OCI-LY7 (cell line): ENCODE data around the gene AWAT2. TPM values are rescaled to one million over a fixed set of nuclear protein-coding genes. Genes with fewer than 3 reads are reported as not detected.

Source experiments
- BruUV-seq: library from RNA; stranded (reverse); fragments of 400-500 nt; replicated peaks from 2 replicates; lab custom pipeline; 2021; lab: Mats Ljungman, UMichigan
- CTCF ChIA-PET: fragments of 300-600 bp; sonication (Branson Sonifier 250); formaldehyde crosslinking; loops from one replicate; lab custom pipeline; 2022; ENCODE audit warnings: antibody characterized with exemption; ENCODE audit not compliant: unreplicated experiment; lab: Charles Lee
- POLR2A ChIA-PET: fragments of 300-600 bp; sonication (Branson Sonifier 250); formaldehyde crosslinking; loops from one replicate; lab custom pipeline; 2022; ENCODE audit warnings: antibody characterized with exemption; lab: Charles Lee
- DNase-seq: peaks from one replicate; pipeline ENCODE4 v3.0.0-alpha.2; 2015; ENCODE audit warnings: low spot score
- H2AFZ ChIP-seq: fragments of 200-600 bp; sonication (generic), shearing (Covaris generic); 2 replicates; pipeline ENCODE4 v1.6.1; 2014; ENCODE audit warnings: mild to moderate bottlenecking, antibody characterized with exemption, low read length, moderate library complexity
- H3K27ac ChIP-seq: fragments of 200-600 bp; sonication (generic); 2 replicates; pipeline ENCODE4 v1.5.1; 2014; ENCODE audit warnings: mixed run types, low read depth, mild to moderate bottlenecking, moderate library complexity, low read length, inconsistent platforms; ENCODE audit not compliant: poor library complexity, severe bottlenecking
- H3K36me3 ChIP-seq: fragments of 200-600 bp; sonication (generic); 2 replicates; pipeline ENCODE4 v1.6.1; 2014; ENCODE audit warnings: mild to moderate bottlenecking, antibody characterized with exemption, low read length, moderate library complexity, mixed read lengths; ENCODE audit not compliant: insufficient read depth
- H3K4me1 ChIP-seq: fragments of 200-600 bp; sonication (generic); 2 replicates; pipeline ENCODE4 v1.5.1; 2014; ENCODE audit warnings: mild to moderate bottlenecking, low read length; ENCODE audit not compliant: insufficient read depth, poor library complexity, severe bottlenecking
- H3K4me2 ChIP-seq: fragments of 200-600 bp; sonication (generic); 2 replicates; pipeline ENCODE4 v1.6.1; 2014; ENCODE audit warnings: mild to moderate bottlenecking, low read length
- H3K4me3 ChIP-seq: fragments of 200-600 bp; sonication (generic); 2 replicates; pipeline ENCODE4 v1.5.1; 2014; ENCODE audit warnings: mild to moderate bottlenecking, low read depth, low read length; ENCODE audit not compliant: poor library complexity, severe bottlenecking
- H3K79me2 ChIP-seq: fragments of 200-600 bp; sonication (generic); 2 replicates; pipeline ENCODE4 v1.6.1; 2016; ENCODE audit warnings: low read depth, mild to moderate bottlenecking, low read length, moderate library complexity, mixed read lengths; ENCODE audit not compliant: insufficient read depth
- H3K9me2 ChIP-seq: fragments of 200-600 bp; sonication (generic); 2 replicates; pipeline ENCODE4 v1.6.1; 2016; ENCODE audit warnings: mild to moderate bottlenecking, low read length, mixed read lengths; ENCODE audit not compliant: insufficient read depth
- H3K9me3 ChIP-seq: fragments of 200-600 bp; sonication (generic); 2 replicates; pipeline ENCODE4 v1.6.1; 2014; ENCODE audit warnings: mild to moderate bottlenecking, mixed run types, low read length, mixed read lengths
- H4K20me1 ChIP-seq: fragments of 200-600 bp; sonication (generic); 2 replicates; pipeline ENCODE4 v1.6.1; 2014; ENCODE audit warnings: mild to moderate bottlenecking, antibody characterized with exemption, low read length, moderate library complexity, mixed read lengths; ENCODE audit not compliant: insufficient read depth
- EZH2phosphoT487 ChIP-seq: fragments of 200-600 bp; sonication (generic); IDR thresholded peaks from 2 replicates; pipeline ENCODE4 v1.6.1; 2018; ENCODE audit warnings: low read depth, borderline replicate concordance, mild to moderate bottlenecking, mixed run types, antibody characterized with exemption, low read length, moderate library complexity, mixed read lengths
- intact Hi-C: fragments of 100-400 bp; cut with micrococcal nuclease; formaldehyde crosslinking; loops from one replicate; pipeline ENCODE4 v1.10.0; 2022; ENCODE audit not compliant: unreplicated experiment
- total RNA-seq, 2 experiments: library from RNA; depleted of rRNA in 1 of 2; stranded (reverse); fragments of >200 nt in 1 of 2; shearing (Covaris generic) in 1 of 2; gene quantifications; 2 replicates each; pipeline ENCODE4 v1.2.3, GENCODE V29; 2014 to 2022
- TF ChIP-seq, protein P1 (sequence below): fragments of 200-600 bp; sonication (generic); conservative IDR thresholded peaks from 2 replicates; pipeline ENCODE4 v1.5.1; 2014; ENCODE audit warnings: mild to moderate bottlenecking, antibody characterized with exemption, low read length, moderate library complexity, mixed read lengths

The AWAT2 gene
- total RNA-seq, 2 experiments from 2014 or later = not detected

DNA sequence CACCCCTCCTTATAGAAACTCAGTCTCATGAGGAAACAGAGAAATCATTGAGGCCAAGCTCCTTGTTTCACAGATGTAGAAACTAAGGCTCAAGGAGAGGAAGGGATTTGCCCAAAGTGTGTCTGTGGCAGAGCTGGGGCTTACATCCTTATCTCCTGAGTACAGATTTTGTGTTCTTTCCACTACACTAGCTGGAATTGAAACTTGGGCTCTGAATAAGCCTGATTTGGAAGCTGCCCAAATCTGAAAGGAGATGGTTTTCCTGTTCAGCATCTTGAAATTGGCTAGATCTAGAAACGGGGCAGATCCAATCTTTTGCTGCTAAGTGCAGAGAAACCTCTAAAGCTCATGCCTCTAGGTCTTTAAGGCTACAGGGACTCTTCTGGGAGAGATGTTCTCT lies 24.3 kb downstream of the AWAT2 start:
- H3K36me3 ChIP-seq = no peaks in the 10 kb centered on the region
- H4K20me1 ChIP-seq = no peaks in the 10 kb centered on the region
- H3K27ac ChIP-seq = no peak overlapping the region
- H3K4me1 ChIP-seq = no peaks in the 10 kb centered on the region
- H2AFZ ChIP-seq = no peak overlapping the region
- no peaks in the 10 kb centered on the region for H3K9me3 ChIP-seq
- no peaks in the 10 kb centered on the region for H3K79me2 ChIP-seq
- H3K4me3 ChIP-seq = no peak overlapping the region
- no peak for TF ChIP-seq EZH2phosphoT487
- TF ChIP-seq, protein P1, sequence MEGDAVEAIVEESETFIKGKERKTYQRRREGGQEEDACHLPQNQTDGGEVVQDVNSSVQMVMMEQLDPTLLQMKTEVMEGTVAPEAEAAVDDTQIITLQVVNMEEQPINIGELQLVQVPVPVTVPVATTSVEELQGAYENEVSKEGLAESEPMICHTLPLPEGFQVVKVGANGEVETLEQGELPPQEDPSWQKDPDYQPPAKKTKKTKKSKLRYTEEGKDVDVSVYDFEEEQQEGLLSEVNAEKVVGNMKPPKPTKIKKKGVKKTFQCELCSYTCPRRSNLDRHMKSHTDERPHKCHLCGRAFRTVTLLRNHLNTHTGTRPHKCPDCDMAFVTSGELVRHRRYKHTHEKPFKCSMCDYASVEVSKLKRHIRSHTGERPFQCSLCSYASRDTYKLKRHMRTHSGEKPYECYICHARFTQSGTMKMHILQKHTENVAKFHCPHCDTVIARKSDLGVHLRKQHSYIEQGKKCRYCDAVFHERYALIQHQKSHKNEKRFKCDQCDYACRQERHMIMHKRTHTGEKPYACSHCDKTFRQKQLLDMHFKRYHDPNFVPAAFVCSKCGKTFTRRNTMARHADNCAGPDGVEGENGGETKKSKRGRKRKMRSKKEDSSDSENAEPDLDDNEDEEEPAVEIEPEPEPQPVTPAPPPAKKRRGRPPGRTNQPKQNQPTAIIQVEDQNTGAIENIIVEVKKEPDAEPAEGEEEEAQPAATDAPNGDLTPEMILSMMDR = no peak
- CTCF ChIA-PET = no interaction called here
- no peak for DNase-seq
- intact Hi-C loops = no loop called here
- no TSS peak for BruUV-seq
- H3K4me2 ChIP-seq = no peak overlapping the region
- POLR2A ChIA-PET = no interaction called here
- H3K9me2 ChIP-seq = no peaks in the 10 kb centered on the region

DNA sequence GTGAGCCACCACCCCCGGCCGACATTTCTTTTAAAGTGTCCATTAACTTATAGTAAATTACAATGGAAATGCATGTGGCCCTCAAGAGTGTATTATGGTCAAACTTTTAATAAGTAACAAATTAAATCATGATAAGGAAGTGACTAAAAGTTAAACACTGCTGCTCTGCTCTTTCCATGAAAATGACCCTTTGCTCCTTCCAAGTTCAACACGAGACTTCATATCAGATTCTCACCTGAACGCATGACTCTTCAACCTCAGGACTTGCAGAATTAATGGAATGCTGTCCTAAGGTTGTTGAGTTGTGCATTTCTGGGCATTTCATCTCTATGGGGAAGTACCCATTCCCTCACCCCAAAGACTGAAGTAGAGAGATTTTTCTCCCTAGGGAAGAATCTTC lies 27.1 kb downstream of the AWAT2 start:
- H3K9me3 ChIP-seq = no peaks in the 10 kb centered on the region
- intact Hi-C loops = no loop called here
- no peak overlapping the region for H3K27ac ChIP-seq
- ChIA-PET POLR2A (no interaction called here), CTCF (no interaction called here)
- H3K79me2 ChIP-seq = no peaks in the 10 kb centered on the region
- no peak for TF ChIP-seq EZH2phosphoT487
- TF ChIP-seq, protein P1 = no peak
- no peak overlapping the region for H3K4me3 ChIP-seq
- no peak for DNase-seq
- H2AFZ ChIP-seq = no peak overlapping the region
- H3K4me2 ChIP-seq = no peak overlapping the region
- no peaks in the 10 kb centered on the region for H3K36me3 ChIP-seq
- H3K9me2 ChIP-seq = no peaks in the 10 kb centered on the region
- BruUV-seq = no TSS peak
- no peaks in the 10 kb centered on the region for H3K4me1 ChIP-seq
- no peaks in the 10 kb centered on the region for H4K20me1 ChIP-seq

DNA sequence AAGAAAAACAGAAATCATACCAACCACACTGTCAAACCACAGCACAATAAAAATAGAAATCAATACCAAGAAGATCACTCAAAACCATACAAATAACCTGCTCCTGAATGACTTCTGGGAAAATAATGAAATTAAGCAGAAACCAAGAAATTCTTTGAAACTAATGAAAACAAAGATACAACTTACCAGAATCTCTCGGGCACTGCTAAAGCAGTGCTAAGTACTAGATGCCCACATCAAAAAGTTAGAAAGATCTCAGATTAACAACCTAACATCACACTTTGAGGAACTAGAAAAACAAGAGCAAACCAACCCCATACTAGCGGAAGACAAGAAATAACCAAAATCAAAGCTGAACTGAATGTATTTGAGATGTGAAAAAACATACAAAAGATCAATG lies 33.2 kb downstream of the AWAT2 start:
- Histone ChIP-seq H3K9me2 (no peaks in the 10 kb centered on the region), H3K4me2 (no peak overlapping the region), H3K9me3 (no peaks in the 10 kb centered on the region), H2AFZ (no peak overlapping the region), H4K20me1 (no peaks in the 10 kb centered on the region), H3K4me3 (no peak overlapping the region), H3K79me2 (no peaks in the 10 kb centered on the region), H3K36me3 (no peaks in the 10 kb centered on the region), H3K27ac (no peak overlapping the region), H3K4me1 (no peaks in the 10 kb centered on the region)
- BruUV-seq = no TSS peak
- intact Hi-C loops = no loop called here
- TF ChIP-seq EZH2phosphoT487 = no peak
- TF ChIP-seq, protein P1 = no peak
- ChIA-PET CTCF (no interaction called here), POLR2A (interaction anchor here (0.6 kb wide), 1 partner anchor 31 kb away, joined by 8 read pairs; no protein-coding TSS in a partner anchor)
- DNase-seq = no peak
